ENCODE results near the gene USP32.

DNA sequence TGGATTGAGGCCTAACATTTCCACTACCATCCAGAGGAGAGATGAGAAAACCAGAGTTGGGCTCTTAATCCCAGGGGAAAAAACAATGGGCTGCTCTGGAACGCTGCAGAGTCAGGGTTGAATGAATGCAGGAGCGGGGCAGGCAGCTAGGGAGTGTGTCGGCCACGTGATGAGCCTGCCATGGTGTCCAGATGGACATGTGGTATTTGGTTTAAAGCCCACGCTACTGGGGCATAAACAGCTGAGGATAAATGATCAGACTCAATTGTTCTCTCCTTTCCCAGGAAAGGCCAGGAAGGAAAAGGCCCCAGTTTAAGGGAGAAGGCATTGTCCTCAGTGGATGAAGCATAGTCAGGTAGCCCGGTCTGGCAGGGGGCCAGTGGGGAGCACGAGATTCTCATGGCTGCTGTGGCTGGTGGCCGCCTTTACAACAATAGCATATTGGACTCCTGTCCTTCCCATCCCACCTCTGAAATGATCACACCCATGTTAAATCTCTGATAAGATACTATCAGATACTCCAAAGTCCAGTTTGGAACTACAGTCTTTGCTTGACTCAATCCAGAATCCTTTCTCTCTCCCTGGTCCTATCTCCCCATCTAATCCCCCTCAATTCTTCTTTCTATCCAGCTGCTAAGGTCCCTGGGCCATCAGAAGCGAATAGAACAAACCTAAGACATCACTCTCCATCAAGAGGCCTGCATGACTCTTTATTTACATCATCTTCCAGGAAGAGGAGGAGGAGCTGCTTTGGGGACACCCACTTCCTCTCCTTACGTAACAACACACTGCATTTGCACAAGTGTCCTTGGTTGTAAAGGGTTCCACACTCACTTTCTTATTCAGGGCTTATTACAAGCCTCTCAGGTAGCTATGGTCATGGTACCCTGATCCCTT lies 221.8 kb downstream of the USP32 start:
- TF ChIP-seq TAF1 (IDR thresholded peaks at IDR 0.05; ENCODE audit: borderline replicate concordance, low read depth, low read length) (no peak), NFIC (IDR thresholded peaks at IDR 0.05; ENCODE audit: low read depth, low read length) (no peak), TCF12 (IDR thresholded peaks at IDR 0.05; ENCODE audit: low read depth, low read length) (no peak), RCOR1 (conservative IDR thresholded peaks at IDR 0.05; ENCODE audit: low read depth, low read length) (no peak), HDAC2 (IDR thresholded peaks at IDR 0.05) (no peak), ZNF274 (IDR thresholded peaks at IDR 0.05; ENCODE audit: insufficient read depth, insufficient read length) (no peak), E2F4 (IDR thresholded peaks at IDR 0.05; ENCODE audit: low read depth, low read length) (no peak), RAD21 (IDR thresholded peaks at IDR 0.05; ENCODE audit: insufficient read depth, low read depth, low read length) (no peak), STAT3 (IDR thresholded peaks at IDR 0.05; ENCODE audit: low read depth, low read length) (no peak)
- TF ChIP-seq, protein P1, sequence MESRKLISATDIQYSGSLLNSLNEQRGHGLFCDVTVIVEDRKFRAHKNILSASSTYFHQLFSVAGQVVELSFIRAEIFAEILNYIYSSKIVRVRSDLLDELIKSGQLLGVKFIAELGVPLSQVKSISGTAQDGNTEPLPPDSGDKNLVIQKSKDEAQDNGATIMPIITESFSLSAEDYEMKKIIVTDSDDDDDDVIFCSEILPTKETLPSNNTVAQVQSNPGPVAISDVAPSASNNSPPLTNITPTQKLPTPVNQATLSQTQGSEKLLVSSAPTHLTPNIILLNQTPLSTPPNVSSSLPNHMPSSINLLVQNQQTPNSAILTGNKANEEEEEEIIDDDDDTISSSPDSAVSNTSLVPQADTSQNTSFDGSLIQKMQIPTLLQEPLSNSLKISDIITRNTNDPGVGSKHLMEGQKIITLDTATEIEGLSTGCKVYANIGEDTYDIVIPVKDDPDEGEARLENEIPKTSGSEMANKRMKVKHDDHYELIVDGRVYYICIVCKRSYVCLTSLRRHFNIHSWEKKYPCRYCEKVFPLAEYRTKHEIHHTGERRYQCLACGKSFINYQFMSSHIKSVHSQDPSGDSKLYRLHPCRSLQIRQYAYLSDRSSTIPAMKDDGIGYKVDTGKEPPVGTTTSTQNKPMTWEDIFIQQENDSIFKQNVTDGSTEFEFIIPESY (IDR thresholded peaks at IDR 0.05), result no peak
- TF ChIP-seq, protein P2, sequence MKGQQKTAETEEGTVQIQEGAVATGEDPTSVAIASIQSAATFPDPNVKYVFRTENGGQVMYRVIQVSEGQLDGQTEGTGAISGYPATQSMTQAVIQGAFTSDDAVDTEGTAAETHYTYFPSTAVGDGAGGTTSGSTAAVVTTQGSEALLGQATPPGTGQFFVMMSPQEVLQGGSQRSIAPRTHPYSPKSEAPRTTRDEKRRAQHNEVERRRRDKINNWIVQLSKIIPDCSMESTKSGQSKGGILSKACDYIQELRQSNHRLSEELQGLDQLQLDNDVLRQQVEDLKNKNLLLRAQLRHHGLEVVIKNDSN (IDR thresholded peaks at IDR 0.05; ENCODE audit: borderline replicate concordance, extremely low read length, insufficient read depth, low read depth, low read length), result no peak
- TF ChIP-seq, protein P3, sequence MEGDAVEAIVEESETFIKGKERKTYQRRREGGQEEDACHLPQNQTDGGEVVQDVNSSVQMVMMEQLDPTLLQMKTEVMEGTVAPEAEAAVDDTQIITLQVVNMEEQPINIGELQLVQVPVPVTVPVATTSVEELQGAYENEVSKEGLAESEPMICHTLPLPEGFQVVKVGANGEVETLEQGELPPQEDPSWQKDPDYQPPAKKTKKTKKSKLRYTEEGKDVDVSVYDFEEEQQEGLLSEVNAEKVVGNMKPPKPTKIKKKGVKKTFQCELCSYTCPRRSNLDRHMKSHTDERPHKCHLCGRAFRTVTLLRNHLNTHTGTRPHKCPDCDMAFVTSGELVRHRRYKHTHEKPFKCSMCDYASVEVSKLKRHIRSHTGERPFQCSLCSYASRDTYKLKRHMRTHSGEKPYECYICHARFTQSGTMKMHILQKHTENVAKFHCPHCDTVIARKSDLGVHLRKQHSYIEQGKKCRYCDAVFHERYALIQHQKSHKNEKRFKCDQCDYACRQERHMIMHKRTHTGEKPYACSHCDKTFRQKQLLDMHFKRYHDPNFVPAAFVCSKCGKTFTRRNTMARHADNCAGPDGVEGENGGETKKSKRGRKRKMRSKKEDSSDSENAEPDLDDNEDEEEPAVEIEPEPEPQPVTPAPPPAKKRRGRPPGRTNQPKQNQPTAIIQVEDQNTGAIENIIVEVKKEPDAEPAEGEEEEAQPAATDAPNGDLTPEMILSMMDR (IDR thresholded peaks at IDR 0.05 in 2 of 3, conservative IDR thresholded peaks at IDR 0.05 in 1 of 3; ENCODE audit: control insufficient read depth in 2 of 3, extremely low read depth in 1 of 3, insufficient read depth in 1 of 3, low read depth in 3 of 3, low read length in 3 of 3), result no peak
- TF ChIP-seq, protein P4, sequence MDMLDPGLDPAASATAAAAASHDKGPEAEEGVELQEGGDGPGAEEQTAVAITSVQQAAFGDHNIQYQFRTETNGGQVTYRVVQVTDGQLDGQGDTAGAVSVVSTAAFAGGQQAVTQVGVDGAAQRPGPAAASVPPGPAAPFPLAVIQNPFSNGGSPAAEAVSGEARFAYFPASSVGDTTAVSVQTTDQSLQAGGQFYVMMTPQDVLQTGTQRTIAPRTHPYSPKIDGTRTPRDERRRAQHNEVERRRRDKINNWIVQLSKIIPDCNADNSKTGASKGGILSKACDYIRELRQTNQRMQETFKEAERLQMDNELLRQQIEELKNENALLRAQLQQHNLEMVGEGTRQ (IDR thresholded peaks at IDR 0.05; ENCODE audit: borderline replicate concordance, low read depth, low read length), result no peak

Measured in GM12878 (cell line).